Suppressor macrophage treated with lipopolysaccharide for 4 hours (primary cell): ENCODE results near the gene FGFBP2.
"Not testable (repeated sequence)": the region's sequence is repeated elsewhere in the genome, so short reads cannot be mapped to it uniquely, and the experiment has no call there.

Experiments used
- DNase-seq: peaks from one replicate; pipeline ENCODE4 v3.0.0-alpha.2; 2020

FGFBP2 gene

DNA sequence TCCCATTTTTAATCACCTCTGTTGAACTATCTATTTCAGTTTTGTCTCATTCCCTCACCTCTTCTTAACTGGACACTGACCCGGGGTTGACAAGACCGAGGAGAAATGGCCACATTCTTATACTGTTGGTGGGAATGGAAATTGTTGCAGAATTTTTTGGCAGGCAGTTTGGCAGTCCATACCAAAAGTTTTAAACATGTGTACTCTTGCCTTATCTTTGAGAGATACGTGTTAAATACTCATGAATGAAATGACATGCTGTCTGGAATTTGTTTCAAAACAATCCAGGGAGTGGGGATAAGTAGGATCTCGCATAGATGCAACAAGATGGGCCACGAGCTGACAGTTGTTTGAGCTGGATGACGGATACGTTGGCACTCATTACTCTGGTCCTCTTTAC lies 36.5 kb downstream of the FGFBP2 start:
- DNase-seq = no peak

DNA sequence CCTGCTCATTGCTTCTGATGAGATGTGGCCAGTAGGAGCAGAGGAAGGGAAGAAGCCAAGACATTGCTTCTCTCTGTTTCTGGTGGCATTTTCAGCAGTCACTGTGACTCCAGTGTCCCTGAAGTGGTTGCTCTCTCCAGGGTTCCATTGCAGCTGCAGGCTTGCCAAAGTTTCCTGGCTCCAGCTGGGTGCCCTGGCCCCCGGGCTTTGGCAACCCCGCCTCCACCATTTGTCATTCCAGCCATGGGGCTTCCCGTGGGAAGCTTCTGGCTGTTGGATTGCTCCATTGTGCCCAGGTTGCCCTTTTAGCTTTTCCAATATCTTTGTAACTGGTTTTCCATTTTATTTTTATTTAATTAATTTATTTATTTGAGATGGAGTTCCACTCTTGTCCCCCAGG lies 37.1 kb downstream of the FGFBP2 start:
- no peak for DNase-seq

DNA sequence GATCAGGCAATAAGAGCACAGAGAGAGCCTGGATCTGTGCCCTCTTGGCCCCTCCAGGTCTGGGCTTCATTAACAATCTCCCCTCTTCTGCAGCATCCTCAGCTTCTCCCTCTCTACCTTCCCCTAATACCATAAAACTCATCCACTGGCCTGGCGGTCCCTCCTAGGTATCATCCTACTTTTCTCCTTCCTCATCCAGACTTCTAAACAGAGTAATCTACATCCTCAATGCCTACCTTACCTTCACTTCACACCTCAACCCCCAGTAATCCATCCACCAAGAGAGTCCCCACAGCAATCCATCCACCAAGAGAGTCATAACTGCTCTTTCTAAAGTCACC lies 41.4 kb downstream of the FGFBP2 start:
- no peak for DNase-seq

DNA sequence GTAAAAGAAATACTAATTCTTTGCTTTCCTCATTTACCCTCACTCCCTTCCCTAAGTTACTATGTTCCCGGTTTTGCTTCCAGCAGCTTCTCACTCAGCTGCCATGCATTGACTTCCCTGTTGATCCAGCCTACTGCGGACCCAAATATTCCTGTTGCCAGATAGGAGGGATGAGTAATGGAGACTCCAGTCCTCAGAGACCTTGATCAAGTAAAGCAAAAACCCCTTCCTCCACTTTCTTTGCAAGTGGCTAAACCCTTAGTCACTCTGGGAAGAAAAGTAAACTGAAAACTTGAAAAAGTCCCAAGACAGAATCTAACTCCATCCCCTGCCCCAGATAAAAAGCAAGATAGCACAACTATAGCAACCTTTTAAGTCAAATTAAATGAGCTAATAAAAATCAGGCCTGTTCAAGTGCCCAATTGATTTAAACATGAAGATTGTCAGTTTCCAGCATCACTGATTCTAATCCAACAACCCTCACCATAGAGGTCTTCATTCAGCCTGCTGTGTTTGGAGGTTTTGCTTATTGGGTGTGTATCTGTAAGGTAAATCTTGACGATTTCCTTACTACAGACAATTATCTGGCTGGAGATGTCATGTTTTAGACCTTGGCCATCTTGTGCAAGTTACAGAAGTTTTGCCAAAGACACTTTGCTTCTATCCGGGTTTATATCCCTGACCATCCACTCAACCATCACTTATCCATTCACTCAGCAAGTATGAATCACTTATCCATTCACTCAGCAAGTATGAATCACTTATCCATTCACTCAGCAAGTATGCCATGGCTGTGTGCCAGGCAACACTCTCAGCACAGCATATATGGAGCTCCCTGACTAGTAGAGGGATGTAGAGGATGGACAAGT lies 42.0 kb downstream of the FGFBP2 start:
- DNase-seq = no peak

DNA sequence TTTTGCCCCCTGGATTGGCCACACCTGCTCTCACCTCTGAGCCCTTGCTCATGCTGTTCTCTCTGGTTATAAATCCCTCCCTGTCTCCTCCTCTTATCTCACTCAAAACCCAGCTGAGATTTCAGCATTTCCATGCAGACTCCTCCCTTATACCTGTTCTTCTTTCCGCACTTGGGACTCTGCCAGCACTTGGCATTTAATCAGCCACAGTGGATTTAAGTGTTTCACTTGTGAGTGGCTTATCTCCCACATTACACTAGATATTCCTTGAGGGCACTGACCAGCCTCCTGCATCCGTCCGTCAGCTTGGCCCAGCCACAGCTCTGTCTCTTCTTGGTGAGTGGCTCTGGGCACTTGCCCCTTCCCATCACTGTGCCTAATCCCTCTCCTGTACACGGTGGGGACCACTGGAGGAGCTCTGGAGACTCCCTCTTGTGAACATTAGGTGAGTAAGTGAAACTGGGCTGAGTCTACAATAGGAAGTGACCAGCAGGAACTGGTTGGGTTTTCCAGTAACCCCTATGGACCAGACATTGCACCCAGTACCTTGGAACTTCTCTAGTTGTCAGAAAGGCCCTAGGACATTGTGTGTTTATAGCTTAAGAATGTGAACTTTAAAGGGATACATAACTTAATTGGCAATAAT lies 44.4 kb downstream of the FGFBP2 start:
- no peak for DNase-seq

DNA sequence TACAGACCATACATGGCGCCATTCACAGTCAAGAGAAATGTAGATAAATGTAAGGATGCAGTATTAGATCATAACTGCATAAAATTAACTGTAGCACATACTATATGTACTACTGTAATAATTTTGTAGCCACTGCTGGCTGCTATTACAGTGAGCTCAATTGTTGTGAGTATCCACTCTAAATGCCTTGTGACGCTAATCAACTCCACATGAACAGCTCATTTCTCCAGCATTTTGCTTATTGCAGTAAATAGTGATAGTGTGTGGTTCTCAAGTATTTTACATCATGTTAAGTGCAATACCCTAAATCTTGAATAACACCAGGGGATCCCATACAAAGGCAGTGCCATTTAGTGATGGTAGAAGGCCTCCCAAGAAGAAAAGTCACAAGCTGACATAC lies 45.7 kb downstream of the FGFBP2 start:
- no peak for DNase-seq

DNA sequence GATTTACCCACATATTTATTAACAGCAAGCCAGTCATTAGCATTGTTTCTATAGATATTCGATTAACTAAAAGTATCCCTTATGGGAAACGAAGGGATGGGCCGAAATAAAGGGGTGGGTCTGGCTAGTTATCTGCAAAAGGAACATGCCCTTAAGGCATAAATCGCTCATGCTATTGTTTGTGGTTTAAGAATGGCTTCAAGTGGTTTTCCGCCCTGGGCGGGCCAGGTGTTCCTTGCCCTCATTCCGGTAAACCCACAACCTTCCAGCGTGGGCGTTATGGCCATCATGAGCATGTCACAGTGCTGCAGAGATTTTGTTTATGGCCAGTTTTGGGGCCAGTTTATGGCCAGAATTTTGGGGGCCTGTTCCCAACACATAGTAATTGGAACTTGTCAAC lies 46.6 kb downstream of the FGFBP2 start:
- not testable (repeated sequence) for DNase-seq

DNA sequence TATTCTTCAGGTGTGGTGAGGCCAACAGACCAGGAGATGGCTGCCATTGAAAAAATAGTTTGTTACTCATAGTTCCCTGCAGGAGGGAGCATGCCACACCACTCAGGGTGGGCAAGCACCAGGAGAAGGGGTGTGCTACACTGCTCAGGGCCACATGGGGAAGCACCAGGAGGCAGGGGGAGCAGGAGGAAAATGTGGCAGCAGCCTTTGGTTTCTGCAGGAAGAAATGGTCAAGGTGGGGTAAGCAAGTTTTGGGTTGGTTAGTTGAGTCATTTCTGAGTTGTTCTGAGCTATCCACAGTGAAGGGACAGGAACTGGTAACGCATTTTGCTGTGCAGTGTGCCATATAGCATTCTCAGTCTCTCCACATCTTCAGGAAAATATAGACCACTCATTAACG lies 48.2 kb downstream of the FGFBP2 start:
- DNase-seq = no peak

DNA sequence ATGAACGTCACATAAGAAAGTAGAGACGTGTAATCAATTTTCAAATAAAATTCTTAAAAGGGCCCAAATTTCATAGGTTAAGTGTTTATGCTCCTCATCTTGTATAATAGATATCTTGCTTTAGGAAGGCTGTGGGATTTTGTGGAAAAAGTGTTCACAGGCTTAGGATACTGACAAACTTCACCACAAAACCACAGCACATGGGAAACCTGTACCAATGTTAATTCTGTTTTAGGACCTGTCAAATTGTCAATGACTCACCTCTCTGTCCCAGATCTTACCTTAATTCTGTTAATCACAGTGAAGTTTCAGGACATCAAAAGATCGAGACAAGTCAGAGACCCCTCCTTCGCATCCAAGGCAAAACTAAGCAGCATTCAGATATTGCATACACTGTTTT lies 48.7 kb downstream of the FGFBP2 start:
- DNase-seq = no peak

DNA sequence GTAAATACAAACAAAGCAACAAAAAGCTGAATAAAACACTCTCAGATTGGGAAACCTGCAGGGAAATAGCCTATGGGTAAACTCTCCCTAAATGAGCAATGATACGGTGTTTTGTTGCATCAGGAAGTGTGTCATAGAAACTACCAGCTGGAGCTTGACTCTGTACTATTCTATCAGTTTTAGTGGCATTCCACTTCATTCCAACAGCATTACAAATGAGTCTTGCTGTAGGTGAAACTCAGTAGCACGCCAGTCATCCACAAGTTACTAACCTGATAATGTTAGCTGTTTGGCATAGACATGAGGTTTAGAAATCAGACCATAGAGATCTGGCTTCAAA lies 49.4 kb downstream of the FGFBP2 start:
- DNase-seq = no peak

DNA sequence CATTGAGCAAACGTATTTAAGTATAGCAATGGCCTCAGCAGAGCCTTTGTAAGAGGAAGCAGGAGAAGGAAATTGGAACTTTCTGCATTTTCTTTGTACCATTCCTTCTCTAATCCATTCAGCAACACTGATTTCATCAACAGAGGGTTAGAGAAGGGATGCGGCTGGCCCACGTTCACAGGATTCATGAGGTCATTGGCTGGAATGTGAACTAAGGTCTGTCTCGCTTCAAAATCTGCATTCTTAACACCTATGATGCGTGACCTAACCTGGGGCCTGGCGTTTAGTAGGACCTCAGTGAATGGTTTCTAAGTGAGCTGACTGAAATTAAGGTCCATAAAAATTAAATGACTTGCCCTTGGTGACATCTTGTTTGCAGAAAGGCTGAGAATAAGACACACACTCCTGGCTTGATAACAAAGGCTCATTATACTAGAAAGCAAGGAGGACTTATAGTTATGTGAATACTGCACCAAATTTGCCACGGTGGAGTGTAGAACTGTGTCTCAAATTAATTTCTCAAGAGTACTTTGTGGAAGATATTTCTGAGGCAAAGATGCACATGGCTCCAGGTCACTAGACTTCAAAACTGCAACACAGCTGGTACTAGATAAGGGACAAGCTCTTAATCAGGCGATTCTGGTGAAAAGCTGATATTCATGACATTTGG lies 49.9 kb downstream of the FGFBP2 start:
- DNase-seq = no peak

DNA sequence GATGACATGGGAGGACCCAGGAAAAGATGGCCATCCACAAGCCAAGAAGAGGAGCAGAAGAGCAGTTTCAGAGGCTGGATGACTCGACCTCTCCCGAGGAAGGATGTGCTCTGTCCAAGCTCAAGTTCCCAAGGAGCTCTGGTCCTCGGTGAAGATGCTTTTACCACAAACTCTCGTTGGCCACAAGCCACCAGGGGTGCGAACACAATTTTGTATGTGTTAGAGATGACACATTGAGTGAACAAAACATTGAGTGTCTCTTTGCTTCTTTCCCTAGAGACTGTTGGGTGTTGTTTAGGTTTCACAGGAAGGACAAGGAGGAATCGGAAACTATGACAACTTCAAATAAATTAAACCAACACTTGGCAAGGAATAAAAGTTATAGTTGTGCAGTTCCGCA lies 50.7 kb downstream of the FGFBP2 start:
- no peak for DNase-seq
